ENCODE results near the gene PCSK6. TPM values are rescaled to one million over a fixed set of nuclear protein-coding genes. Genes with fewer than 3 reads are reported as not detected.

The PCSK6 gene
- total RNA-seq, 2 donors from 2014 or later = 29.9 to 39.5 TPM

- Histone ChIP-seq H3K27me3 (no peaks in the 10 kb centered on the region), H3K9ac (ENCODE audit: low read depth in 2 of 2, low read length in 2 of 2) (no peak overlapping the region), H3K4me3 (no peak overlapping the region), H3K27ac (no peak overlapping the region), H3K9me3 (no peaks in the 10 kb centered on the region), H3K4me1 (no peaks in the 10 kb centered on the region), H3K36me3 (no peaks in the 10 kb centered on the region)
- no peak for TF ChIP-seq CTCF (IDR thresholded peaks at IDR 0.05)
- intact Hi-C loops (cut with DNase I) = no loop called here
- no peak for DNase-seq
These were observed 24.8 kb upstream of the PCSK6 start for GRCh38 chr15:101514318-101514717.

GRCh38 chr15:101511717-101512116 is 22.2 kb upstream of the PCSK6 start:
- intact Hi-C loops (cut with DNase I) = no loop called here
- H3K4me3 ChIP-seq = no peak overlapping the region
- H3K4me1 ChIP-seq = no peaks in the 10 kb centered on the region
- no peaks in the 10 kb centered on the region for H3K27me3 ChIP-seq
- no peak for DNase-seq
- H3K9me3 ChIP-seq = no peaks in the 10 kb centered on the region
- TF ChIP-seq CTCF (IDR thresholded peaks at IDR 0.05) = no peak
- no peak overlapping the region for H3K27ac ChIP-seq
- no peaks in the 10 kb centered on the region for H3K36me3 ChIP-seq
- no peak overlapping the region for H3K9ac ChIP-seq (ENCODE audit: low read depth in 2 of 2, low read length in 2 of 2)

GRCh38 chr15:101510212-101511197 is 21.0 kb upstream of the PCSK6 start:
- Histone ChIP-seq H3K4me1 (no peaks in the 10 kb centered on the region), H3K27me3 (no peaks in the 10 kb centered on the region), H3K9ac (ENCODE audit: low read depth in 2 of 2, low read length in 2 of 2) (no peak overlapping the region), H3K4me3 (no peak overlapping the region), H3K9me3 (no peaks in the 10 kb centered on the region), H3K36me3 (no peaks in the 10 kb centered on the region), H3K27ac (no peak overlapping the region)
- TF ChIP-seq CTCF (IDR thresholded peaks at IDR 0.05) = no peak
- no peak for DNase-seq
- intact Hi-C loops (cut with DNase I) = no loop called here

GRCh38 chr15:101509279-101509678 is 19.8 kb upstream of the PCSK6 start:
- TF ChIP-seq CTCF (IDR thresholded peaks at IDR 0.05) = no peak
- intact Hi-C loops (cut with DNase I) = no loop called here
- Histone ChIP-seq H3K27me3 (no peaks in the 10 kb centered on the region), H3K36me3 (no peaks in the 10 kb centered on the region), H3K9ac (ENCODE audit: low read depth in 2 of 2, low read length in 2 of 2) (no peak overlapping the region), H3K9me3 (no peaks in the 10 kb centered on the region), H3K4me3 (no peak overlapping the region), H3K27ac (no peak overlapping the region), H3K4me1 (no peaks in the 10 kb centered on the region)
- no peak for DNase-seq

GRCh38 chr15:101506491-101506890 is 17.0 kb upstream of the PCSK6 start:
- Histone ChIP-seq H3K27me3 (no peaks in the 10 kb centered on the region), H3K27ac (no peak overlapping the region), H3K4me3 (no peak overlapping the region), H3K36me3 (no peaks in the 10 kb centered on the region), H3K4me1 (no peaks in the 10 kb centered on the region), H3K9ac (ENCODE audit: low read depth in 2 of 2, low read length in 2 of 2) (no peak overlapping the region), H3K9me3 (no peaks in the 10 kb centered on the region)
- intact Hi-C loops (cut with DNase I) = no loop called here
- TF ChIP-seq CTCF (IDR thresholded peaks at IDR 0.05) = no peak
- no peak for DNase-seq
